Large intestine (tissue), 3 donors: Measurements from ENCODE around the gene PIK3C3. TPM values are rescaled to one million over a fixed set of nuclear protein-coding genes. Genes with fewer than 3 reads are reported as not detected.
A peak's percentile ranks its signal among the peaks of the same experiment; 100 is the strongest.

Source experiments
- DNase-seq, 2 donors: peaks; one replicate each; pipeline versions ENCODE4 v3.0.0 to v3.0.0-alpha.2; 2013
- H3K27ac ChIP-seq: one replicate; pipeline ENCODE4 v1.5.1; 2013; ENCODE audit warnings: low read length
- H3K27me3 ChIP-seq: 2 replicates; pipeline ENCODE4 v1.6.1; 2013; ENCODE audit warnings: low read length; ENCODE audit not compliant: control insufficient read depth, insufficient read depth
- H3K36me3 ChIP-seq: 2 replicates; pipeline ENCODE4 v1.6.1; 2013; ENCODE audit warnings: low read length; ENCODE audit not compliant: control insufficient read depth, insufficient read depth
- H3K4me1 ChIP-seq: one replicate; pipeline ENCODE4 v1.6.1; 2013; ENCODE audit warnings: low read length; ENCODE audit not compliant: control insufficient read depth, insufficient read depth
- H3K4me3 ChIP-seq: one replicate; pipeline ENCODE4 v1.5.1; 2013; ENCODE audit warnings: low read length
- H3K9me3 ChIP-seq: one replicate; pipeline ENCODE4 v1.6.1; 2013; ENCODE audit warnings: mild to moderate bottlenecking, low read depth, low read length, moderate library complexity; ENCODE audit not compliant: control insufficient read depth
- WGBS: methylation state at CpG from one replicate; pipeline ENCODE4 v1.1.5; 2013; ENCODE audit warnings: low lambda C conversion rate; ENCODE audit not compliant: insufficient coverage; 5-methylcytosine and 5-hydroxymethylcytosine counted together
- polyA plus RNA-seq: library from polyadenylated mRNA; unstranded; fragments of 120-200 nt; gene quantifications from one replicate; pipeline ENCODE4 v1.2.1, GENCODE V29; 2013

PIK3C3 gene
- polyA plus RNA-seq, 1 donor: 38.2 TPM

DNA sequence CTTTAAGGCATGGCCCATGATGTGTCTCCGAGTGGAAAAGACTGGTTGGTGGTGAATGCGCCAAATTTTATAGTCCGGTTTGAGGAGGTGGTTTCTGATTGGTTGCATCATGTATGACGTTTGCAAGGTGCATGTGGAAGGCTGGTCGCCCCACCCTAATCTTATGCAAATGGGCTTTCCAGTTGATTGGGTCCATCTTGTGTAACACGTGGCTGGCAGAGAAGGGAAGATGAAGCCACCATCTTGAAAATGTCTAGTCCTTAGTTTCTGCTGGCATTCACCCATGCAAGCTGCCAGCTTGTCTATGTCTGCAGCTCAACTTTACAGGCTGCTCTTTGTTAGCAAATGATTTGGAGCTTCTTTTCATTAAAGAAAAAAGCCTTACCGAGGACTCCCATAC, 132.2 kb downstream of the PIK3C3 start:
- Histone ChIP-seq H3K27me3 (no peaks in the 10 kb centered on the region), H3K4me3 (no peak overlapping the region), H3K9me3 (no peaks in the 10 kb centered on the region), H3K36me3 (peaks cover 5% of the 10 kb centered on the region), H3K27ac (no peak overlapping the region), H3K4me1 (no peaks in the 10 kb centered on the region)
- DNase-seq: no peak
- WGBS: 90% methylated on average over 2 of the region's 7 CpGs

DNA sequence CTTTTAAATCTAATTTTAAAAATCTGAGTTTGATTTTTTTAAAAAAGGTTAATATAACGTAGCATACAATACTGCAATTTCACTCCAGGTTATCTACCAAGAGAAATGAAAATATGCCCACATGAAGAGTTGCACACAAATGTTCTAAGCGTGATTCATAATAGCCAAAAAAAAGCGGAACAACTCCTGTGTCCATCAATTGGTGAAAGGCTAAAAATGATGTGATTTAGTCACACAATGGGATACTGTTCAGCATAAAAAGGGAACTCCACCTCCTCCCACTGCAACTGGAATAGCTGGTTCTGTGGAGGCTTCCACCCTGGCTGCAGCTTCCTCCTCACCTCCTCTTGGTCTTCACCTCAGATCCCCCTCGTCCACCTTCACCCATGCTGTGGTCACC, 132.8 kb downstream of the PIK3C3 start:
- Histone ChIP-seq H3K27ac (no peak overlapping the region), H3K4me1 (no peaks in the 10 kb centered on the region), H3K4me3 (no peak overlapping the region), H3K36me3 (peaks cover under 1% of the 10 kb centered on the region), H3K27me3 (no peaks in the 10 kb centered on the region), H3K9me3 (no peaks in the 10 kb centered on the region)
- no peak for DNase-seq
- 100% methylated on average over 1 of the region's 4 CpGs for WGBS

DNA sequence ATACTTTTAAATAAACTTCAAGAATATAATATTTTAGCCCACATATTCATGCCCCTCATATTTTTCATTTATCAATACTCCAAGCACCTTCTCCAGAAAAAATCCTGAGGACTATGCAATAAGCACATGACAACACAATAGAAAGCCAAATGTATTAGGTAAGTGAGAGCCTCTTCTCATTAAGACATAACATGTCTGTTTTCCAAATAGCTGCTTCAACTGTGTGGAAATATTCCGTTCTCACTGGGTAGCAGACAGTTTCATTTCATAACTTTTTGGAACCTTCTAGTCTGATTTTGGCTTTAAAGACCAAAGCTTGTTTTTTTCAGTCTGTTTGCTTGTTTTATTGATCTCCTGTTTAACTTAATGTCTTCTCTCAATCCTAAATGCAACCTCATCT, 137.8 kb downstream of the PIK3C3 start:
- no peaks in the 10 kb centered on the region for H3K36me3 ChIP-seq
- 100% methylated on average over 1 of the region's 1 CpG for WGBS
- no peak for DNase-seq

DNA sequence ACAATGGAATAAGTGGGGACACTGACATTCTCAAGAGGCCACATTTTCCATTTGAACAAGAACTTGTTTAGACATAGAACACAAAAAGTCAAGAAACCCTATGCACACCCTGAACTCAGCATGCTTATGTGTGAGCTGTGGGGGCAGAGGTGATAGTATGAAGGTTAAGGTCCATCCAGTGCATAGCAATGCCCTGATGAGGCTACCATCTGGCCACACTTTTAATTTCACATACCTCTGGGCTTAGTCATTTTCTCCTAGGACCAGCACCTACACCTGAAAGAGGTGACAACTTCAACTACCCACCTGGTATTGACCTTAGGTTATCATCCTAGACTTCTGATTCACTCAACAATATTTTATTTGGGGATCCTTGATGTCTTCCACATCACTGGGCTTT, 139.8 kb downstream of the PIK3C3 start:
- no peaks in the 10 kb centered on the region for H3K36me3 ChIP-seq
- H3K4me1 ChIP-seq: peaks cover 16% of the 10 kb centered on the region
- peak; percentile 40 to 54 for DNase-seq
- H3K27ac ChIP-seq: peak overlapping the region; percentile 62
- H3K4me3 ChIP-seq: no peak overlapping the region
- no peaks in the 10 kb centered on the region for H3K27me3 ChIP-seq
- H3K9me3 ChIP-seq: no peaks in the 10 kb centered on the region

More for the DNA sequence above, 137.8 kb downstream of the PIK3C3 start:
- Histone ChIP-seq H3K27ac (no peak overlapping the region), H3K9me3 (no peaks in the 10 kb centered on the region), H3K4me3 (no peak overlapping the region), H3K4me1 (peaks cover 16% of the 10 kb centered on the region), H3K27me3 (no peaks in the 10 kb centered on the region)

DNA sequence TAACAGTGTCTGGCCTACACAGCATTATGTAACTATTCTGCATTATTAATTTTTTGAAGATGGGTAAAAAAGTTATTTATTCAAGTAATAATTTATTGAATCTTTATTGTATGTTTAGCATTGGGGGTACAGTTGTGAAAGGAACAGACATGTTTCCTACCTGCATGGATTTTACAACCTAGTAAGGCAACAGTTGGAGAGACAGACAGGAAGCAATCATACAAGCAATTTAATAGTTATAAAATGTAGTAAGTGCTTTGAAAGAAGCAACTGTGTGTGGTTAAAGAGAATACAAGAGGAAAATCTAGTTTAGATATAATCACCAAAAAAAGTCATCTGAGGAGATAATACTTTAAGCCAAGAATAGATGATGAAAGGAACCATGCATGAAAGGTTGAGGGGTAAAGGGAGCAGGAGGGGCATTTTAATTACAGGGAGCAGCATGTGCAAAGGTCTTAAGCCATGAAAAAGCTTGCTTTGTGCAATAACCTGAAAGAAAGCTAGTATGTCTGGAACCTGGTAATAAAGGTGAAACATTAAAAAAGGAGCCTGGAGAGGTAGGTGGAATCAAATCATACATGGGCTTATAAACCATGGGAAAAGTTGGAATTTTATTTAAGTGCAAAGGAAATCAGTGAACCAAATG, 140.8 kb downstream of the PIK3C3 start:
- H3K4me3 ChIP-seq: no peak overlapping the region
- peak; percentile 48 to 82 for DNase-seq
- H3K27ac ChIP-seq: peak overlapping the region; percentile 62
- peaks cover 22% of the 10 kb centered on the region for H3K4me1 ChIP-seq
- H3K9me3 ChIP-seq: no peaks in the 10 kb centered on the region
- no peaks in the 10 kb centered on the region for H3K27me3 ChIP-seq
- H3K36me3 ChIP-seq: no peaks in the 10 kb centered on the region

DNA sequence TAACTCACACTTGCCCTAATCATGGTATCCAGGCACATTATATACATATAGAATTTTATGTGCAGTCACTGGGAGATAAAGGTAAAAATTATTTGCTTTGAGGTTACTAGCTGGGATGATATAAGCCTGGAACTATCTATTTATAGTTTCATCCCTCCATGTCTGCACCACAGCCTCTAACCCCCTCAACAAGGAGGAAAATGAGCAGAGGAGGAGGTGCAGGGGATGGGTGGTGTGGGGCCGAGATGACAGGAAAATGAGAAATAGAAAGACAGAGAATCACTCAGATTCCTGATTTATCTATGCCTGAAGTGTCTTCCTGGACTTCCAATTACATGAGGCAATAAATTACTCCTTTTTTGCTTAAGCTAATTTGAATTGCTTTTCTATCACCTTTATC, 145.2 kb downstream of the PIK3C3 start:
- WGBS: no CpG with 5 or more reads among the region's 1 CpG
- no peak for DNase-seq
- Histone ChIP-seq H3K27me3 (no peaks in the 10 kb centered on the region), H3K4me1 (peaks cover 17% of the 10 kb centered on the region), H3K36me3 (no peaks in the 10 kb centered on the region), H3K9me3 (no peaks in the 10 kb centered on the region), H3K4me3 (no peak overlapping the region), H3K27ac (peak overlapping the region; percentile 39)

DNA sequence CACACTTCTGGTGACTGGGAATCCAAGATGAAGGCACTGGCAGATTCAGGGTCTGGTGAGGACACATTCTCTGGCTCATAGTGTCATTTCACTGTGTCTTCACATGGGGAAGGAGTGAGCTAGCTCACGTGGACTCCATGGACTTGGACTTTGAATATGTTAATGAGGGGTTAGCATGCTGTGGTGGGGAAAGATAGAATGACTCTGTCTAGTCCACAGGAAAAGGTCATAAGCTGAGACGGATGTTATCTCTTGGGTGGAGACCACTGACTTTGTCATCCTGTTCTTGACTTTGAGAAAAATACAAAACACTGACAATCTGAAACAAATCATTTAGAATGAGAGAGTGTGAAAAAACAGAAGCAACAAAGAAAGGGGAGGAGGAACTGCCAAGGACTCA, 145.9 kb downstream of the PIK3C3 start:
- H3K4me1 ChIP-seq: peaks cover 15% of the 10 kb centered on the region
- WGBS: 33% methylated on average over 1 of the region's 2 CpGs
- no peaks in the 10 kb centered on the region for H3K9me3 ChIP-seq
- H3K4me3 ChIP-seq: no peak overlapping the region
- peak overlapping the region; percentile 59 for H3K27ac ChIP-seq
- no peaks in the 10 kb centered on the region for H3K27me3 ChIP-seq
- no peaks in the 10 kb centered on the region for H3K36me3 ChIP-seq
- peak; percentile 73 to 88 for DNase-seq

DNA sequence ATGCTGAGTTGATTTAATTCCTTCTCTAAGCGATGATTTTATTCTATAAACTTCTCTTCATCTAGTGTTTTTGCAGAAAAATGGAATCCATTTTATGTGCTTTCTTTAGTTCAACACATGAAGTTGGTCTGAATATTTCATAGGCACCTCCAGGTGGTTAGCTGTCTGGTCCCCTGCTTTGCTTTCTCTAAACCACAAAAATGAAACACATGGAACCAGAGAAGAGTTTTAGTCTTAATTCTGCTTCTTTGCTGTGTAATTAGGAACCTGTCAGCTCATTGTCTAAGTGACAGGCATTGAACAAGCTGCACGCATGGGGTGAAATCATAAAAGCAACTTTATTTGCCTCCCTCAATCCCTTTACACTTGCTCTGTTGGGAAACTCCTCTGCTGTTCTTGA, 150.4 kb downstream of the PIK3C3 start:
- peaks cover 6% of the 10 kb centered on the region for H3K4me1 ChIP-seq
- no peaks in the 10 kb centered on the region for H3K27me3 ChIP-seq
- no CpG with 5 or more reads among the region's 2 CpGs for WGBS
- DNase-seq: no peak
- no peak overlapping the region for H3K27ac ChIP-seq
- H3K36me3 ChIP-seq: no peaks in the 10 kb centered on the region
- no peaks in the 10 kb centered on the region for H3K9me3 ChIP-seq
- no peak overlapping the region for H3K4me3 ChIP-seq

DNA sequence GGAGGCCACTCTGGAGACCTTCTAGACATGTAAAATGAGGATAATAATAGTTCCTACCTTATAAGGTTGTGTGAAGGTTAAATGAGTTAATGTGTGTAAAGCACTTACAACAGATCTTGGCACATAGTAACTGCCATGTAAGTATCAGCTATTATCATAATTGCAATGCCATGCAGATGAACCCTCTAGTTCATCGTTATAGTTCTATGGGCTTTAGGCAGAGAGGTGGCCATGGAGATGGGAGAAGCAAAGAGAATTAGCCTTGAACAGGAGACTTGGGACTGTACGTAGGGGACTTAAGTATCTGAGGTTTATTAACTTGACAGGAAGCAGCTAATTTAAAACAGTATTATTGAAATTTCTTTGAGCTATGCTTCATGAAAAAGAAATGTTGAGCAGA, 151.8 kb downstream of the PIK3C3 start:
- no CpG with 5 or more reads among the region's 2 CpGs for WGBS
- no peaks in the 10 kb centered on the region for H3K4me1 ChIP-seq
- H3K27ac ChIP-seq: no peak overlapping the region
- no peak for DNase-seq
- no peak overlapping the region for H3K4me3 ChIP-seq
- no peaks in the 10 kb centered on the region for H3K9me3 ChIP-seq
- no peaks in the 10 kb centered on the region for H3K27me3 ChIP-seq
- no peaks in the 10 kb centered on the region for H3K36me3 ChIP-seq

DNA sequence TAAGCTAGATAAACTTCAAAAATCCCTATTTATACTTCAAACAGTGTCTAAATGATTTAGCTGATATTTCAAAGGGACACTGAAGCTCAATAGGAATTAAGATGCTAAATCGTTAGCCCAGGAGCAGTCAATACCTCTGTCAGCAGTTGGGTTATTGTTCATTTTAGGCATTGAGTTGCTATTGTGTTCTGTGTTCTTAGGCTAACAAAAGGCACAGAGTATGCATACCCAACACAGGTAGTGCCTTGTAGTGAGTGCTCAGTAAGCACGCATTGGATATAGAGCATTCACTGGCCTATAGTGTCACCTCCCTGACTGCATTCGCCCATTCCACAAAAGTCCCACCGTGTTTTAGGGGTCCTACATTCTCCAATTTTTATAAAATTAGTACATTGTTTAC, 152.3 kb downstream of the PIK3C3 start:
- Histone ChIP-seq H3K36me3 (no peaks in the 10 kb centered on the region), H3K9me3 (no peaks in the 10 kb centered on the region), H3K27me3 (no peaks in the 10 kb centered on the region), H3K4me1 (no peaks in the 10 kb centered on the region), H3K4me3 (no peak overlapping the region), H3K27ac (no peak overlapping the region)
- no peak for DNase-seq
- 100% methylated on average over 2 of the region's 4 CpGs for WGBS

DNA sequence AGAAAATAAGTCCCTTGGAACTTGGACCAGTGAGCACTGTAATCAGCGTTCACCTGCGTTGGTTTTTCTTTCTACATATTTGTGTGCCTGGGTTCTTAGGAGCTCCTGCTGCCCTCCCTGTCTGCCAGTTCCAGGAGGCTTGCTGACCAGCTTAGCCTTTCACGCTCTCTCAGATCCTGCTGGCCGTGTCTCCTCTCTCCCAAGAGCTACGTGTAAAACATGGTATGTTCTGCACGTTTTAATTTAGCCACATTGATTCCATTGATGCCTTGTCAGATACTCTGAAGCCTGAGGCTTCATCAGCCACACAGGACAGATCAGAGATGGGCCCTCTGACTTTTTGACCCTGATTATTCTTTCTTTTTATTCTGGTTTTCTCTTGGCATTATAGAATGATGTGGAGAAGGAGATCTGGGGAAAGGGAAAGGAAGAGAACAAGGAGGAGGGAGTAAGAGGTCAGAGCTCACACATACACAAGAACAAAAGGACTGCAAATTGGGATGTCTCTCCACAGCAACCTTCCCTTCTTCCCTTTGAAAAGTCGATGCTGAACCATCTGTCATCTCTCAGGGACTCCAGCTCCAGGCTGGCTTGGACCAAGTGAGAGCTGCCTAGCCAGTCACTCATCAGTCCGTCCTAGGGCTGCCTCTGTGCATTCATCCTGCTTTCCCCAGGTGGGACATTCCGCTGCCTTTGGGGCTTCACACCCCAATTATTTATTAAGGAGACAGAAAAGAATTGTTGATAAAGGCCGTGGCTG, 152.8 kb downstream of the PIK3C3 start:
- Histone ChIP-seq H3K27ac (no peak overlapping the region), H3K4me3 (no peak overlapping the region), H3K27me3 (no peaks in the 10 kb centered on the region), H3K36me3 (no peaks in the 10 kb centered on the region), H3K9me3 (no peaks in the 10 kb centered on the region), H3K4me1 (no peaks in the 10 kb centered on the region)
- DNase-seq: no peak
- no CpG with 5 or more reads among the region's 10 CpGs for whole genome bisulfite sequencing
